ENCODE measurements around the gene HSD3B2.

DNA sequence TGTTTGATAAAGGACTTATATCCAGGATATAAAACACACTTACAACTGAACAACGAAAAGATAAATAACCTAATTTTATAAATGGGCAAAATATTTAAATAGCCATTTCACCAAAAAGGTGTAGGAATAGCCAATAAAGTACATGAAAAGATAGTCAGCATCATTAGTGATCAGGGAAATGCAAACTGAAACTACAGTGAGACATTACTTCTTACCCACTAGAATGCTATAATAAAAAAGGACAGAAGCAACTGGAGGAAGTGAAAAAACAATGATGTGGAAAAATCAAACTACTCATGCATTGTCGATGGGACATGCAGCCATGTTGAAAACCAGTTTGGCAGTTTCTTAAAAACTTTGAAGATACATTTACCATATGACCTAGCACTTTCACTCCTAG lies 48.6 kb downstream of the HSD3B2 start:
- TF ChIP-seq, protein P1, sequence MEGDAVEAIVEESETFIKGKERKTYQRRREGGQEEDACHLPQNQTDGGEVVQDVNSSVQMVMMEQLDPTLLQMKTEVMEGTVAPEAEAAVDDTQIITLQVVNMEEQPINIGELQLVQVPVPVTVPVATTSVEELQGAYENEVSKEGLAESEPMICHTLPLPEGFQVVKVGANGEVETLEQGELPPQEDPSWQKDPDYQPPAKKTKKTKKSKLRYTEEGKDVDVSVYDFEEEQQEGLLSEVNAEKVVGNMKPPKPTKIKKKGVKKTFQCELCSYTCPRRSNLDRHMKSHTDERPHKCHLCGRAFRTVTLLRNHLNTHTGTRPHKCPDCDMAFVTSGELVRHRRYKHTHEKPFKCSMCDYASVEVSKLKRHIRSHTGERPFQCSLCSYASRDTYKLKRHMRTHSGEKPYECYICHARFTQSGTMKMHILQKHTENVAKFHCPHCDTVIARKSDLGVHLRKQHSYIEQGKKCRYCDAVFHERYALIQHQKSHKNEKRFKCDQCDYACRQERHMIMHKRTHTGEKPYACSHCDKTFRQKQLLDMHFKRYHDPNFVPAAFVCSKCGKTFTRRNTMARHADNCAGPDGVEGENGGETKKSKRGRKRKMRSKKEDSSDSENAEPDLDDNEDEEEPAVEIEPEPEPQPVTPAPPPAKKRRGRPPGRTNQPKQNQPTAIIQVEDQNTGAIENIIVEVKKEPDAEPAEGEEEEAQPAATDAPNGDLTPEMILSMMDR (IDR thresholded peaks at IDR 0.05) = no peak
- TF ChIP-seq POLR2A (IDR thresholded peaks at IDR 0.05) = no peak
